Adrenal gland (tissue), 12 donors: ENCODE measurements around the gene LRP2BP. TPM values are rescaled to one million over a fixed set of nuclear protein-coding genes. Genes with fewer than 3 reads are reported as not detected.

Experiments
- DNase-seq, 7 donors: peaks; one replicate each; pipeline ENCODE4 v3.0.0-alpha.2; 2019 to 2020
- H3K27ac ChIP-seq, 5 donors: fragments of 200-600 bp; sonication (generic) in 4 of 5; 1 replicate in 3 of 5; 2 replicates in 2 of 5; pipeline versions ENCODE4 v1.5.1 to v1.8.0; 2016 to 2020; ENCODE audit warnings: mild to moderate bottlenecking in 1 of 5
- H3K27me3 ChIP-seq: fragments of 200-600 bp; 2 replicates; pipeline ENCODE4 v1.8.0; 2021
- H3K36me3 ChIP-seq, 2 donors: fragments of 200-600 bp; replicated peaks in 1 of 2; 1 replicate in 1 of 2; 2 replicates in 1 of 2; pipeline versions ENCODE4 v1.5.1 to v1.8.0; 2018 to 2022
- H3K4me1 ChIP-seq, 2 donors: fragments of 200-600 bp; replicated peaks in 1 of 2; 1 replicate in 1 of 2; 2 replicates in 1 of 2; pipeline versions ENCODE4 v1.5.1 to v1.8.0; 2018 to 2021
- H3K4me3 ChIP-seq, 4 donors: fragments of 200-600 bp; sonication (generic) in 3 of 4; one replicate each; pipeline ENCODE4 v1.5.1; 2016 to 2018
- H3K9me3 ChIP-seq, 3 donors: fragments of 200-600 bp; sonication (generic) in 1 of 3; replicated peaks in 1 of 3; 1 replicate in 2 of 3; 2 replicates in 1 of 3; pipeline versions ENCODE4 v1.5.1 to v1.8.0; 2016 to 2021
- POLR2A ChIP-seq, 2 donors: fragments of 450-650 bp; IDR thresholded peaks; one replicate each; pipeline ENCODE4 v1.6.1; 2017; ENCODE audit warnings: antibody characterized with exemption in 2 of 2, mild to moderate bottlenecking in 2 of 2, moderate library complexity in 1 of 2
- WGBS, 4 donors: extraction: QIAGEN DNeasy Blood & Tissue Kit in 2 of 4; methylation state at CpG; one replicate each; pipeline versions ENCODE4 v1.1.5 to v1.1.7; 2013 to 2017; 5-methylcytosine and 5-hydroxymethylcytosine counted together
- intact Hi-C, 2 donors: fragments of 100-400 bp; cut with DNase I; formaldehyde crosslinking; loops; one replicate each; pipeline versions ENCODE4 v1.14.1 to v1.15.0; 2022 to 2023
- polyA plus RNA-seq, 3 donors: library from polyadenylated mRNA; stranded (reverse); fragments of 200-250 nt in 2 of 3; fragments of 350-450 nt in 1 of 3; fragmentation: Illumina TruSeq in 1 of 3; extraction: RNeasy Lipid Tissue Mini Kit (QIAGEN cat#74804) in 1 of 3; gene quantifications; one replicate each; pipeline ENCODE4 v1.2.3, GENCODE V29; 2013 to 2014
- total RNA-seq, 9 donors: library from RNA; depleted of rRNA in 4 of 9; stranded (reverse); fragments of >200 nt in 4 of 9; fragments of 120-200 nt in 1 of 9; fragmentation: NEBNext Ultra II Directional in 1 of 9; extraction: Animal tissue kit (Norgen Biotek cat#: 25700) in 1 of 9; gene quantifications; one replicate each; pipeline versions ENCODE4 v1.1.0 to v1.2.4, GENCODE V29; 2013 to 2023
- TF ChIP-seq, protein P1 (sequence below), 6 experiments: fragments of 450-650 bp in 4 of 6; fragments of 200-600 bp in 2 of 6; sonication (generic) in 1 of 6; IDR thresholded peaks; 1 replicate in 5 of 6; 2 replicates in 1 of 6; pipeline versions ENCODE4 v1.5.1 to v1.8.0; 2016 to 2021; ENCODE audit warnings: antibody characterized with exemption in 6 of 6, mild to moderate bottlenecking in 2 of 6, moderate library complexity in 1 of 6
- donor health status: healthy with polysubstance abuse.
- donor health status: Bipolar disorder and iron deficiency.
- donor health status: DM: yes; HTN: yes; CAD: no.
- donor health status: DM: no; HTN: no; CAD: no.
- donor health status: DM: no; HTN: no; CAD: no.
- donor health status: DM: yes; HTN: yes; CAD: no.

LRP2BP gene
- total and polyA plus RNA-seq, 12 donors = 0.14 to 1.8 (median 0.89) TPM; not detected in 1

DNA sequence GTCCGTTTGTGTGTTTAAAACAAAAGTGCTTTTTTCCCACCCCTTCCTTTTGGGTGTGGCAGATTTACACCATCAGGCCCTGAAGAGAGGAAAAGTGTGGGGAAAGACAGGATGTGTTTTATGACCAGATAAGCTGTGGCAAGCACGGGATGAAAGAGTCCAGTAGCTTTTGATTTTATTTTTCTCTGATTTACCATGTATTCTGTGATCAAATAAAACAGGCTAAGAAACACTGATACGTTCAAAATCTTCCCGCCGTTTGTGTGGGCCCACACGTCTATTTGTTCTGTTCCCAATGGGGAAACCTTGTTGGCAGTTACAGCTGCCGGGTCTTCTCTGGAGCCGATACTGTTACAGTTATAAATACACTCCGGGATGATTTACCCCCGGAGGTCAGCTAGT, 10.8 kb downstream of the LRP2BP start:
- 36 to 46% (median 42%) methylated on average over 10 of the region's 10 CpGs for WGBS, 4 donors
- Histone ChIP-seq H3K36me3 (no peaks in the 10 kb centered on the region), H3K27me3 (no peaks in the 10 kb centered on the region), H3K4me1 (no peaks in the 10 kb centered on the region), H3K27ac (peak overlapping the region in 1 of 5 donors; percentile 26), H3K9me3 (no peaks in the 10 kb centered on the region), H3K4me3 (no peak overlapping the region)
- intact Hi-C loops = no loop called here
- no peak for TF ChIP-seq POLR2A (IDR thresholded peaks at IDR 0.05)
- TF ChIP-seq, protein P1, sequence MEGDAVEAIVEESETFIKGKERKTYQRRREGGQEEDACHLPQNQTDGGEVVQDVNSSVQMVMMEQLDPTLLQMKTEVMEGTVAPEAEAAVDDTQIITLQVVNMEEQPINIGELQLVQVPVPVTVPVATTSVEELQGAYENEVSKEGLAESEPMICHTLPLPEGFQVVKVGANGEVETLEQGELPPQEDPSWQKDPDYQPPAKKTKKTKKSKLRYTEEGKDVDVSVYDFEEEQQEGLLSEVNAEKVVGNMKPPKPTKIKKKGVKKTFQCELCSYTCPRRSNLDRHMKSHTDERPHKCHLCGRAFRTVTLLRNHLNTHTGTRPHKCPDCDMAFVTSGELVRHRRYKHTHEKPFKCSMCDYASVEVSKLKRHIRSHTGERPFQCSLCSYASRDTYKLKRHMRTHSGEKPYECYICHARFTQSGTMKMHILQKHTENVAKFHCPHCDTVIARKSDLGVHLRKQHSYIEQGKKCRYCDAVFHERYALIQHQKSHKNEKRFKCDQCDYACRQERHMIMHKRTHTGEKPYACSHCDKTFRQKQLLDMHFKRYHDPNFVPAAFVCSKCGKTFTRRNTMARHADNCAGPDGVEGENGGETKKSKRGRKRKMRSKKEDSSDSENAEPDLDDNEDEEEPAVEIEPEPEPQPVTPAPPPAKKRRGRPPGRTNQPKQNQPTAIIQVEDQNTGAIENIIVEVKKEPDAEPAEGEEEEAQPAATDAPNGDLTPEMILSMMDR (IDR thresholded peaks at IDR 0.05) = no peak
- DNase-seq = no peak

- DNase-seq = no peak
- Histone ChIP-seq H3K4me3 (no peak overlapping the region), H3K9me3 (no peaks in the 10 kb centered on the region), H3K4me1 (no peaks in the 10 kb centered on the region), H3K36me3 (no peaks in the 10 kb centered on the region), H3K27me3 (no peaks in the 10 kb centered on the region), H3K27ac (no peak overlapping the region)
- intact Hi-C loops = no loop called here
- TF ChIP-seq POLR2A (IDR thresholded peaks at IDR 0.05) = no peak
- TF ChIP-seq, protein P1 (IDR thresholded peaks at IDR 0.05) = no peak
- WGBS, 4 donors = 86 to 98% (median 95%) methylated on average over 2 of the region's 2 CpGs
These were observed 11.7 kb downstream of the LRP2BP start for GRCh38 chr4:185384061-185384460.

- intact Hi-C loops = no loop called here
- TF ChIP-seq, protein P1 (IDR thresholded peaks at IDR 0.05) = no peak
- TF ChIP-seq POLR2A (IDR thresholded peaks at IDR 0.05) = no peak
- H3K27me3 ChIP-seq = no peaks in the 10 kb centered on the region
- WGBS, 4 donors = 68 to 96% (median 91%) methylated on average over 4 of the region's 4 CpGs
- H3K4me3 ChIP-seq = no peak overlapping the region
- H3K27ac ChIP-seq = no peak overlapping the region
- no peaks in the 10 kb centered on the region for H3K36me3 ChIP-seq
- H3K4me1 ChIP-seq = no peaks in the 10 kb centered on the region
- no peaks in the 10 kb centered on the region for H3K9me3 ChIP-seq
- no peak for DNase-seq
These were observed 12.3 kb downstream of the LRP2BP start for GRCh38 chr4:185383451-185383850.

- no peaks in the 10 kb centered on the region for H3K4me1 ChIP-seq
- no peaks in the 10 kb centered on the region for H3K9me3 ChIP-seq
- H3K4me3 ChIP-seq = no peak overlapping the region
- H3K27ac ChIP-seq = no peak overlapping the region
- TF ChIP-seq, protein P1 (IDR thresholded peaks at IDR 0.05) = no peak
- no peak for TF ChIP-seq POLR2A (IDR thresholded peaks at IDR 0.05)
- intact Hi-C loops = no loop called here
- DNase-seq = no peak
- H3K27me3 ChIP-seq = no peaks in the 10 kb centered on the region
- no peaks in the 10 kb centered on the region for H3K36me3 ChIP-seq
These were observed 13.0 kb downstream of the LRP2BP start for GRCh38 chr4:185382754-185383153.
